PFSK-1 (cell line): Measurements from ENCODE around the gene JAK2.

Source experiments
- POLR2AphosphoS5 ChIP-seq: IDR thresholded peaks from 2 replicates; pipeline ENCODE4 v1.6.1; 2012; ENCODE audit warnings: low read depth, mild to moderate bottlenecking, control low read depth, low read length, moderate library complexity
- SIN3A ChIP-seq: IDR thresholded peaks from 2 replicates; pipeline ENCODE4 v1.6.1; 2012; ENCODE audit warnings: mild to moderate bottlenecking, low read length, moderate library complexity, borderline replicate concordance; ENCODE audit not compliant: insufficient read depth
- TAF1 ChIP-seq: IDR thresholded peaks from 2 replicates; pipeline ENCODE4 v1.6.1; 2012; ENCODE audit warnings: low read length, control low read depth, borderline replicate concordance; ENCODE audit not compliant: insufficient read depth
- TF ChIP-seq, protein P1 (sequence below), 2 experiments: IDR thresholded peaks; 2 replicates each; pipeline versions ENCODE4 v1.6.1 to v1.8.0; 2011 to 2012; ENCODE audit warnings: low read depth in 2 of 2, low read length in 2 of 2, control low read depth in 1 of 2, inconsistent platforms in 1 of 2, mild to moderate bottlenecking in 1 of 2, moderate library complexity in 1 of 2; ENCODE audit not compliant: insufficient read depth in 1 of 2

DNA sequence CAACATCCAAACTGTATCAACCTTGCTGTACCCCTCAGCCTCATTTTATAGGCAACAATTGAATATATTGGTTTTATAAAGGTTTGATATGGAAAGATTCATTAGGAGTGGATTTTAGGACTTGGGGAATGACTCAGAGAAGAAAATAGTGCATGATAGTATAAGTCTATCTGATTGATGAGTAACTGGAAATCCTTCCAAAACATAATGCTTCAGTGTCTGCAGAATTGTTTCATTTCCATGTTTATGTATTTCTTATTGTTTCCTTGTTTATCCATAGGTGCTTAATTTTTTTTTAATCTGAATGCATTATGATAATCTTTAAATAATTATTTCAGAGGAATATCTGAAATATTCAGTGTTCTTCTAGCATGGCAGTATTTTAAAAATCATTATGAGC, 12.6 kb downstream of the JAK2 start:
- TF ChIP-seq POLR2AphosphoS5, result no peak
- TF ChIP-seq SIN3A, result no peak
- TF ChIP-seq, protein P1, sequence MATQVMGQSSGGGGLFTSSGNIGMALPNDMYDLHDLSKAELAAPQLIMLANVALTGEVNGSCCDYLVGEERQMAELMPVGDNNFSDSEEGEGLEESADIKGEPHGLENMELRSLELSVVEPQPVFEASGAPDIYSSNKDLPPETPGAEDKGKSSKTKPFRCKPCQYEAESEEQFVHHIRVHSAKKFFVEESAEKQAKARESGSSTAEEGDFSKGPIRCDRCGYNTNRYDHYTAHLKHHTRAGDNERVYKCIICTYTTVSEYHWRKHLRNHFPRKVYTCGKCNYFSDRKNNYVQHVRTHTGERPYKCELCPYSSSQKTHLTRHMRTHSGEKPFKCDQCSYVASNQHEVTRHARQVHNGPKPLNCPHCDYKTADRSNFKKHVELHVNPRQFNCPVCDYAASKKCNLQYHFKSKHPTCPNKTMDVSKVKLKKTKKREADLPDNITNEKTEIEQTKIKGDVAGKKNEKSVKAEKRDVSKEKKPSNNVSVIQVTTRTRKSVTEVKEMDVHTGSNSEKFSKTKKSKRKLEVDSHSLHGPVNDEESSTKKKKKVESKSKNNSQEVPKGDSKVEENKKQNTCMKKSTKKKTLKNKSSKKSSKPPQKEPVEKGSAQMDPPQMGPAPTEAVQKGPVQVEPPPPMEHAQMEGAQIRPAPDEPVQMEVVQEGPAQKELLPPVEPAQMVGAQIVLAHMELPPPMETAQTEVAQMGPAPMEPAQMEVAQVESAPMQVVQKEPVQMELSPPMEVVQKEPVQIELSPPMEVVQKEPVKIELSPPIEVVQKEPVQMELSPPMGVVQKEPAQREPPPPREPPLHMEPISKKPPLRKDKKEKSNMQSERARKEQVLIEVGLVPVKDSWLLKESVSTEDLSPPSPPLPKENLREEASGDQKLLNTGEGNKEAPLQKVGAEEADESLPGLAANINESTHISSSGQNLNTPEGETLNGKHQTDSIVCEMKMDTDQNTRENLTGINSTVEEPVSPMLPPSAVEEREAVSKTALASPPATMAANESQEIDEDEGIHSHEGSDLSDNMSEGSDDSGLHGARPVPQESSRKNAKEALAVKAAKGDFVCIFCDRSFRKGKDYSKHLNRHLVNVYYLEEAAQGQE (IDR thresholded peaks at IDR 0.05; ENCODE audit: insufficient read depth in 1 of 2, low read depth in 2 of 2, low read length in 2 of 2), result no peak
- no peak for TF ChIP-seq TAF1
